Caco-2 (cell line): ENCODE data around the gene WLS. TPM values are rescaled to one million over a fixed set of nuclear protein-coding genes. Genes with fewer than 3 reads are reported as not detected.
"Not testable (repeated sequence)": the region's sequence is repeated elsewhere in the genome, so short reads cannot be mapped to it uniquely, and the experiment has no call there.

ENCODE experiments used
- BruUV-seq: library from RNA; stranded (reverse); fragments of 400-500 nt; replicated peaks from 2 replicates; lab custom pipeline; 2021; lab: Mats Ljungman, UMichigan
- CTCF ChIA-PET: fragments of 300-600 bp; sonication (Branson Sonifier 250); formaldehyde crosslinking; loops from one replicate; lab custom pipeline; 2022; ENCODE audit warnings: antibody characterized with exemption; lab: Charles Lee
- POLR2A ChIA-PET: fragments of 300-600 bp; sonication (Branson Sonifier 250); formaldehyde crosslinking; loops from one replicate; lab custom pipeline; 2022; ENCODE audit warnings: antibody characterized with exemption; lab: Charles Lee
- DNase-seq, 2 experiments: peaks; one replicate each; pipeline versions ENCODE4 v3.0.0 to v3.0.0-alpha.2; 2020 to 2022
- H3K27me3 ChIP-seq: replicated peaks from 2 replicates; pipeline ENCODE4 v1.6.0; 2011; ENCODE audit warnings: low read length; ENCODE audit not compliant: control insufficient read depth, insufficient read depth
- H3K36me3 ChIP-seq: 2 replicates; pipeline ENCODE4 v1.5.1; 2011; ENCODE audit warnings: low read length; ENCODE audit not compliant: control insufficient read depth, insufficient read depth
- H3K4me1 ChIP-seq: fragments of 250-450 bp; sonication (Bioruptor Pico); 2 replicates; pipeline ENCODE4 v1.5.1; 2020; ENCODE audit warnings: mild to moderate bottlenecking
- H3K4me3 ChIP-seq: 2 replicates; pipeline ENCODE4 v1.5.1; 2011; ENCODE audit warnings: low read depth, mild to moderate bottlenecking, control low read depth, low read length
- H3K9me3 ChIP-seq: fragments of 250-450 bp; sonication (Bioruptor Pico); 2 replicates; pipeline ENCODE4 v1.5.1; 2020; ENCODE audit warnings: mild to moderate bottlenecking, moderate library complexity
- H3K27ac Mint-ChIP-seq: one replicate; pipeline ENCODE4 v1.8.0; 2022; ENCODE audit warnings: mixed read lengths; ENCODE audit not compliant: unreplicated experiment
- H3K27me3 Mint-ChIP-seq: one replicate; pipeline ENCODE4 v1.8.0; 2022; ENCODE audit warnings: mixed read lengths; ENCODE audit not compliant: insufficient read depth, unreplicated experiment
- H3K36me3 Mint-ChIP-seq: one replicate; pipeline ENCODE4 v1.8.0; 2022; ENCODE audit warnings: mild to moderate bottlenecking, mixed read lengths; ENCODE audit not compliant: insufficient read depth, unreplicated experiment
- H3K4me1 Mint-ChIP-seq: one replicate; pipeline ENCODE4 v1.8.0; 2022; ENCODE audit warnings: low read depth, mixed read lengths; ENCODE audit not compliant: unreplicated experiment
- H3K4me3 Mint-ChIP-seq: one replicate; pipeline ENCODE4 v1.8.0; 2022; ENCODE audit warnings: mild to moderate bottlenecking, moderate library complexity, mixed read lengths; ENCODE audit not compliant: unreplicated experiment
- H3K9me3 Mint-ChIP-seq: one replicate; pipeline ENCODE4 v1.8.0; 2022; ENCODE audit warnings: mixed read lengths; ENCODE audit not compliant: unreplicated experiment
- CTCF ChIP-seq, 2 experiments: fragments of 200-600 bp in 1 of 2; IDR thresholded peaks; 1 replicate in 1 of 2; 2 replicates in 1 of 2; pipeline versions ENCODE4 v1.5.1 to v1.8.0; 2011 to 2022; ENCODE audit warnings: antibody characterized with exemption in 1 of 2, control low read depth in 1 of 2, inconsistent platforms in 1 of 2, low read depth in 1 of 2, low read length in 1 of 2, mild to moderate bottlenecking in 1 of 2, moderate library complexity in 1 of 2; ENCODE audit not compliant: insufficient read depth in 1 of 2, severe bottlenecking in 1 of 2, unreplicated experiment in 1 of 2
- intact Hi-C: fragments of 100-400 bp; cut with micrococcal nuclease; formaldehyde crosslinking; loops from one replicate; pipeline ENCODE4 v1.10.0; 2022; ENCODE audit not compliant: unreplicated experiment
- total RNA-seq: library from RNA; stranded (reverse); gene quantifications from 2 replicates; pipeline ENCODE4 v1.2.3, GENCODE V29; 2022

WLS gene
- total RNA-seq, 1 experiment from 2014 or later, result 72.3 TPM

- no peaks in the 10 kb centered on the region for H3K4me1 Mint-ChIP-seq
- no peak overlapping the region for H3K27ac Mint-ChIP-seq
- ChIA-PET POLR2A (no interaction called here), CTCF (no interaction called here)
- Histone ChIP-seq H3K27me3 (no peaks in the 10 kb centered on the region), H3K4me3 (no peak overlapping the region), H3K36me3 (no peaks in the 10 kb centered on the region), H3K4me1 (no peaks in the 10 kb centered on the region; the same call in 1 of the 2 replicates), H3K9me3 (no peaks in the 10 kb centered on the region)
- peaks cover 8% of the 10 kb centered on the region for H3K36me3 Mint-ChIP-seq
- BruUV-seq, result no TSS peak
- no peak for TF ChIP-seq CTCF (IDR thresholded peaks at IDR 0.05; ENCODE audit: insufficient read depth in 1 of 2, low read depth in 1 of 2, low read length in 1 of 2, severe bottlenecking in 1 of 2, unreplicated experiment in 1 of 2)
- H3K4me3 Mint-ChIP-seq, result no peak overlapping the region
- DNase-seq, result no peak
- H3K27me3 Mint-ChIP-seq, result no peaks in the 10 kb centered on the region
- intact Hi-C loops, result loop anchor here (10.0 kb wide), 1 partner anchor 72 kb away; the partner anchor contains the start of gene WLS
- no peaks in the 10 kb centered on the region for H3K9me3 Mint-ChIP-seq
These were observed 69.6 kb downstream of the WLS start for GRCh38 chr1:68162761-68163160.

DNA sequence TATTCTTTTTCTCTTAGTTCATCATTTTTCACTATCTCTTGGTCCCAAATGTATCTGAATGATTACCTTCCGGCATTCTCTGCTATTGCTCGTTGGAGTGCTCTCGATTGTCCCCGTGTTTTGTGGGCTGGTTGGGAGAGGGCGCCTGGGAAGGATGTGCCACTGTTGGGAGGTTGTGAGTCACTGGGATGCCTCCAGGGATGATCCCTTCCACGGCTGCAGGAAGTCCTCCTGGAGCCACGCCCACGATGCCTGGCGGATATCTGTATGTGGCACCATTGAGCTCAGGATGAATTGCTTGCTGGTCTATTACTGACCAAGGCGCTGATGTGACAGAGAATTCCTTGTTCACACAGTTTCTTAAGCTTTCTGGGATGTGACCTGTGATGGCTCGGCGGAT lies 70.7 kb downstream of the WLS start:
- BruUV-seq, H3K9me3 ChIP-seq, H3K4me1 Mint-ChIP-seq, POLR2A ChIA-PET, H3K27me3 Mint-ChIP-seq, H3K9me3 Mint-ChIP-seq, DNase-seq, H3K4me3 ChIP-seq, H3K4me3 Mint-ChIP-seq, H3K36me3 ChIP-seq, H3K27ac Mint-ChIP-seq, H3K4me1 ChIP-seq, CTCF ChIA-PET, H3K27me3 ChIP-seq: not testable (repeated sequence)
- intact Hi-C loops, result loop anchor here (10.0 kb wide), 1 partner anchor 73 kb away; the partner anchor contains the start of gene WLS
- H3K36me3 Mint-ChIP-seq, result peaks cover 13% of the 10 kb centered on the region

DNA sequence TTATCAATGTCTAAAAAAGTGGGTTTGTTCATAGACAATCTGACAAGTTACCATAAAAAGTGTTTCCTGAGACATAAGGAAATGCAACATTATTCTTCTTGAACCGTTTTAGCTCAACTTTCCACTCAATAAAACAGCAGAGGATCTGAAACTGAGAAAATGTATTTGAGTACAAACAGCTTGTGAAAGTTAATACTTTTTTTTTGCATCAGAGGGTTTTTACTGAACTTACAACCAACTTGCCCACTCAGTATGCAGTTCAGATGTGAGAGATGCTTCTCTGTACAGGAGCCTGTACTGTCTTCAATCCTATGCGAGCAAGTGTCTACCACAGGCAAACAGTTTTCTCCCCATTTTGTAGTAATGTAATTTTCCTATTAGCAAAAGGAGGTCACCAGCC lies 71.4 kb downstream of the WLS start:
- CTCF ChIA-PET, H3K4me3 Mint-ChIP-seq, H3K27me3 Mint-ChIP-seq: not testable (repeated sequence)

GRCh38 chr1:68160021-68160420 lies 72.3 kb downstream of the WLS start:
- peaks cover 23% of the 10 kb centered on the region for H3K36me3 Mint-ChIP-seq

More for the DNA sequence above, 71.4 kb downstream of the WLS start:
- BruUV-seq, H3K4me1 ChIP-seq, H3K9me3 ChIP-seq, H3K9me3 Mint-ChIP-seq, DNase-seq, H3K4me1 Mint-ChIP-seq, H3K4me3 ChIP-seq, H3K36me3 ChIP-seq, H3K27ac Mint-ChIP-seq, H3K27me3 ChIP-seq, POLR2A ChIA-PET: not testable (repeated sequence)
- H3K36me3 Mint-ChIP-seq, result peaks cover 18% of the 10 kb centered on the region
- intact Hi-C loops, result loop anchor here (10.0 kb wide), 1 partner anchor 74 kb away; the partner anchor contains the start of gene WLS

More at GRCh38 chr1:68160021-68160420, 72.3 kb downstream of the WLS start:
- Histone ChIP-seq H3K27me3 (no peaks in the 10 kb centered on the region), H3K9me3 (no peaks in the 10 kb centered on the region), H3K4me3 (no peak overlapping the region), H3K36me3 (no peaks in the 10 kb centered on the region), H3K4me1 (no peaks in the 10 kb centered on the region; the same call in 1 of the 2 replicates)
- CTCF ChIA-PET, result no interaction called here
- POLR2A ChIA-PET, result no interaction called here
- no peaks in the 10 kb centered on the region for H3K4me1 Mint-ChIP-seq
- no peak overlapping the region for H3K4me3 Mint-ChIP-seq
- no peak for DNase-seq
- H3K27me3 Mint-ChIP-seq, result no peaks in the 10 kb centered on the region
- H3K27ac Mint-ChIP-seq, result no peak overlapping the region
- TF ChIP-seq CTCF (IDR thresholded peaks at IDR 0.05; ENCODE audit: insufficient read depth in 1 of 2, low read depth in 1 of 2, low read length in 1 of 2, severe bottlenecking in 1 of 2, unreplicated experiment in 1 of 2), result no peak
- H3K9me3 Mint-ChIP-seq, result no peaks in the 10 kb centered on the region
- intact Hi-C loops, result loop anchor here (10.0 kb wide), 1 partner anchor 75 kb away; the partner anchor contains the start of gene WLS
- no TSS peak for BruUV-seq
